HEK293T (cell line): ENCODE measurements around the gene TEX264.

Experiments
- ARNT ChIP-seq: fragments of 450-650 bp; IDR thresholded peaks from 2 replicates; pipeline ENCODE4 v1.6.1; 2017; ENCODE audit warnings: mild to moderate bottlenecking
- BHLHE40 ChIP-seq: fragments of 450-650 bp; IDR thresholded peaks from 2 replicates; pipeline ENCODE4 v1.6.1; 2016; ENCODE audit warnings: mild to moderate bottlenecking, moderate library complexity, borderline replicate concordance
- HDGF ChIP-seq: fragments of 450-650 bp; IDR thresholded peaks from 2 replicates; pipeline ENCODE4 v1.6.1; 2017; ENCODE audit warnings: antibody characterized with exemption, borderline replicate concordance

GRCh38 chr3:51704511-51704950 lies 33.5 kb downstream of the TEX264 start:
- TF ChIP-seq HDGF: no peak
- no peak for TF ChIP-seq BHLHE40
- no peak for TF ChIP-seq ARNT
